IMR-90 (cell line): ENCODE results near the gene SPINK4. TPM values are rescaled to one million over a fixed set of nuclear protein-coding genes. Genes with fewer than 3 reads are reported as not detected.

Experiments used
- ATAC-seq: fragments of 200-7000 bp; cut with Tn5 transposase; 2 replicates; pipeline ENCODE4 v1.9.1; 2020; ENCODE audit warnings: low read depth, mild to moderate bottlenecking, moderate library complexity
- BruUV-seq: library from RNA; stranded (reverse); fragments of 400-500 nt; replicated peaks from 2 replicates; lab custom pipeline; 2021; lab: Mats Ljungman, UMichigan
- CTCF ChIA-PET: fragments of 300-600 bp; formaldehyde crosslinking; extraction: SDS; loops from one replicate; lab custom pipeline; 2021; ENCODE audit warnings: antibody characterized with exemption; lab: Yijun Ruan, JAX
- POLR2A ChIA-PET: fragments of 300-600 bp; sonication (Branson Sonifier 250); formaldehyde crosslinking; loops from one replicate; lab custom pipeline; 2022; ENCODE audit warnings: antibody characterized with exemption; ENCODE audit not compliant: unreplicated experiment; lab: Charles Lee
- DNase-seq: peaks from one replicate; pipeline ENCODE4 v3.0.0; 2013
- H2AFZ ChIP-seq: replicated peaks from 2 replicates; pipeline ENCODE3; 2013; ENCODE audit warnings: low read length, mild to moderate bottlenecking; ENCODE audit not compliant: poor library complexity
- H2AK5ac ChIP-seq: 2 replicates; pipeline ENCODE4 v1.6.1; 2013; ENCODE audit warnings: low read depth, low read length, inconsistent platforms
- H2AK9ac ChIP-seq: replicated peaks from 2 replicates; pipeline ENCODE3; 2013; ENCODE audit warnings: mild to moderate bottlenecking, low read depth, low read length, moderate library complexity; ENCODE audit not compliant: poor library complexity
- H2BK120ac ChIP-seq: 2 replicates; pipeline ENCODE4 v1.6.1; 2013; ENCODE audit warnings: low read depth, low read length, inconsistent platforms
- H2BK15ac ChIP-seq: 3 replicates; pipeline ENCODE4 v1.6.1; 2013; ENCODE audit warnings: low read depth, low read length, inconsistent platforms
- H2BK20ac ChIP-seq: 2 replicates; pipeline ENCODE4 v1.6.1; 2013; ENCODE audit warnings: low read depth, mild to moderate bottlenecking, inconsistent platforms, low read length, moderate library complexity
- H2BK5ac ChIP-seq: 2 replicates; pipeline ENCODE4 v1.6.1; 2013; ENCODE audit warnings: mild to moderate bottlenecking, low read depth, low read length, inconsistent platforms; ENCODE audit not compliant: poor library complexity, severe bottlenecking
- H3K14ac ChIP-seq: replicated peaks from 2 replicates; pipeline ENCODE4 v1.6.1; 2013; ENCODE audit warnings: low read depth, low read length, inconsistent platforms
- H3K18ac ChIP-seq: 2 replicates; pipeline ENCODE4 v1.6.1; 2013; ENCODE audit warnings: low read depth, low read length, control low read depth
- H3K23ac ChIP-seq: 2 replicates; pipeline ENCODE4 v1.6.1; 2013; ENCODE audit warnings: low read depth, low read length, inconsistent platforms
- H3K27ac ChIP-seq: 2 replicates; pipeline ENCODE4 v1.5.1; 2013; ENCODE audit warnings: mild to moderate bottlenecking, control low read depth, low read length; ENCODE audit not compliant: insufficient read depth
- H3K27me3 ChIP-seq: 2 replicates; pipeline ENCODE4 v1.6.1; 2013; ENCODE audit warnings: low read length; ENCODE audit not compliant: control insufficient read depth, insufficient read depth
- H3K36me3 ChIP-seq: 2 replicates; pipeline ENCODE4 v1.6.1; 2013; ENCODE audit warnings: low read length, mixed read lengths; ENCODE audit not compliant: control insufficient read depth, insufficient read depth
- H3K4ac ChIP-seq: 2 replicates; pipeline ENCODE4 v1.6.1; 2013; ENCODE audit warnings: low read depth, low read length, inconsistent platforms
- H3K4me1 ChIP-seq: 2 replicates; pipeline ENCODE4 v1.6.1; 2013; ENCODE audit warnings: low read length, mixed read lengths; ENCODE audit not compliant: control insufficient read depth, insufficient read depth
- H3K4me2 ChIP-seq: 2 replicates; pipeline ENCODE4 v1.6.1; 2013; ENCODE audit warnings: low read depth, mild to moderate bottlenecking, control low read depth, low read length, moderate library complexity
- H3K4me3 ChIP-seq: 2 replicates; pipeline ENCODE4 v1.5.1; 2013; ENCODE audit warnings: low read depth, mild to moderate bottlenecking, control low read depth, low read length, moderate library complexity; ENCODE audit not compliant: insufficient read depth
- H3K56ac ChIP-seq: 2 replicates; pipeline ENCODE4 v1.6.1; 2013; ENCODE audit warnings: low read length, inconsistent platforms; ENCODE audit not compliant: insufficient read depth; ENCODE audit errors: extremely low read depth
- H3K79me1 ChIP-seq, 2 experiments: 2 replicates each; pipeline ENCODE4 v1.6.1; 2013; ENCODE audit warnings: low read length in 2 of 2, inconsistent platforms in 1 of 2, low read depth in 1 of 2
- H3K9ac ChIP-seq: 2 replicates; pipeline ENCODE4 v1.6.1; 2013; ENCODE audit warnings: low read depth, low read length, control low read depth
- H3K9me1 ChIP-seq: 2 replicates; pipeline ENCODE4 v1.6.1; 2013; ENCODE audit warnings: low read length, inconsistent platforms; ENCODE audit not compliant: insufficient read depth
- H3K9me3 ChIP-seq: 2 replicates; pipeline ENCODE4 v1.6.1; 2013; ENCODE audit warnings: low read length; ENCODE audit not compliant: control insufficient read depth, insufficient read depth
- H4K20me1 ChIP-seq: 2 replicates; pipeline ENCODE4 v1.6.1; 2013; ENCODE audit warnings: low read length, inconsistent platforms; ENCODE audit not compliant: insufficient read depth
- H4K5ac ChIP-seq: 2 replicates; pipeline ENCODE4 v1.6.1; 2013; ENCODE audit warnings: mild to moderate bottlenecking, low read depth, low read length, control low read depth
- H4K8ac ChIP-seq, 2 experiments: 2 replicates each; pipeline ENCODE4 v1.6.1; 2013; ENCODE audit warnings: low read depth in 2 of 2, low read length in 2 of 2, control low read depth in 1 of 2, inconsistent platforms in 1 of 2
- H4K91ac ChIP-seq: 2 replicates; pipeline ENCODE4 v1.6.1; 2013; ENCODE audit warnings: low read depth, low read length, inconsistent platforms; ENCODE audit not compliant: insufficient read depth
- CHD1 ChIP-seq: IDR thresholded peaks from 2 replicates; pipeline ENCODE4 v1.6.1; 2012; ENCODE audit warnings: low read depth, low read length, improper control_type of control experiment
- CTCF ChIP-seq: conservative IDR thresholded peaks from 2 replicates; pipeline ENCODE4 v1.5.1; 2012; ENCODE audit warnings: mild to moderate bottlenecking, low read depth, low read length, improper control_type of control experiment
- ELK1 ChIP-seq: fragments of 150-350 bp; IDR thresholded peaks from 2 replicates; pipeline ENCODE4 v1.6.1; 2016; ENCODE audit warnings: low read depth, mild to moderate bottlenecking, low read length, moderate library complexity, borderline replicate concordance
- FOS ChIP-seq: fragments of 150-350 bp; IDR thresholded peaks from 2 replicates; pipeline ENCODE4 v1.6.1; 2016; ENCODE audit warnings: low read depth, low read length
- MAFK ChIP-seq: IDR thresholded peaks from 2 replicates; pipeline ENCODE4 v1.6.1; 2012; ENCODE audit warnings: low read depth, low read length, improper control_type of control experiment
- MXI1 ChIP-seq: IDR thresholded peaks from 2 replicates; pipeline ENCODE4 v1.6.1; 2012; ENCODE audit warnings: low read depth, mild to moderate bottlenecking, low read length, moderate library complexity, borderline replicate concordance
- POLR2A ChIP-seq: IDR thresholded peaks from 2 replicates; pipeline ENCODE4 v1.6.1; 2012; ENCODE audit warnings: mild to moderate bottlenecking, low read depth, low read length
- RAD21 ChIP-seq: IDR thresholded peaks from 2 replicates; pipeline ENCODE4 v1.6.1; 2012; ENCODE audit warnings: low read length, improper control_type of control experiment
- RCOR1 ChIP-seq: IDR thresholded peaks from 2 replicates; pipeline ENCODE4 v1.6.1; 2012; ENCODE audit warnings: mild to moderate bottlenecking, low read length, improper control_type of control experiment; ENCODE audit not compliant: insufficient replicate concordance
- RFX5 ChIP-seq: IDR thresholded peaks from 2 replicates; pipeline ENCODE4 v1.8.0; 2012; ENCODE audit warnings: low read depth, mild to moderate bottlenecking, low read length, moderate library complexity
- WGBS, 2 experiments: methylation state at CpG; one replicate each; pipeline versions ENCODE4 v1.1.5 to v1.1.7; 2013; ENCODE audit warnings: missing lambda C conversion rate in 2 of 2; ENCODE audit not compliant: insufficient read length in 1 of 2; ENCODE audit errors: extremely low coverage in 2 of 2; 5-methylcytosine and 5-hydroxymethylcytosine counted together
- dilution Hi-C: fragments of 300-500 bp; cut with HindIII; formaldehyde crosslinking; loops from one replicate; pipeline ENCODE4 v1.14.3; 2018; ENCODE audit warnings: low sequenced_read_pairs; ENCODE audit not compliant: unreplicated experiment
- in situ Hi-C: fragments of 300-500 bp; cut with MboI; formaldehyde crosslinking; loops from 3 replicates; pipeline ENCODE4 v1.14.3; 2019; ENCODE audit warnings: low sequenced_read_pairs, inconsistent platforms, mixed read lengths
- intact Hi-C: fragments of 100-400 bp; cut with micrococcal nuclease; formaldehyde crosslinking; loops from 2 replicates; pipeline ENCODE4 v1.10.0; 2022
- polyA plus RNA-seq, 3 experiments: library from polyadenylated mRNA; depleted of rRNA; stranded (reverse); fragments of >200 nt; gene quantifications; 2 replicates each; pipeline ENCODE4 v1.2.3, GENCODE V29; 2012; ENCODE audit warnings: low replicate concordance in 1 of 3
- total RNA-seq: library from RNA; depleted of rRNA; stranded (reverse); fragments of >200 nt; gene quantifications from 2 replicates; pipeline ENCODE4 v1.2.3, GENCODE V29; 2012

SPINK4 gene
- total and polyA plus RNA-seq, 2 of the 4 experiments (the other 2 are of a cell fraction), result not detected

- Histone ChIP-seq H3K23ac (no peak overlapping the region), H4K91ac (no peak overlapping the region), H3K18ac (no peak overlapping the region), H3K4ac (no peak overlapping the region), H3K27ac (no peak overlapping the region), H3K4me1 (peaks cover 6% of the 10 kb centered on the region), H3K14ac (no peak overlapping the region), H3K27me3 (peaks cover 13% of the 10 kb centered on the region), H2BK20ac (no peak overlapping the region), H3K79me1 (no peaks in the 10 kb centered on the region), H2BK120ac (no peak overlapping the region), H3K9me3 (no peaks in the 10 kb centered on the region), H4K8ac (no peak overlapping the region), H2BK5ac (no peak overlapping the region), H3K9me1 (no peaks in the 10 kb centered on the region), H4K20me1 (no peaks in the 10 kb centered on the region), H2BK15ac (no peak overlapping the region), H3K4me2 (no peak overlapping the region), H4K5ac (no peak overlapping the region), H3K56ac (no peak overlapping the region), H2AK5ac (no peak overlapping the region), H3K4me3 (no peak overlapping the region), H2AK9ac (no peak overlapping the region), H3K36me3 (no peaks in the 10 kb centered on the region), H2AFZ (no peak overlapping the region), H3K9ac (no peak overlapping the region)
- ATAC-seq (no peak), DNase-seq (no peak)
- intact Hi-C loops (no loop called here), in situ Hi-C loops (no loop called here), dilution Hi-C loops (no loop called here)
- no CpG with 5 or more reads among the region's 1 CpG for WGBS, 2 experiments
- BruUV-seq, result no TSS peak
- CTCF ChIA-PET, result no interaction called here
- TF ChIP-seq CTCF (no peak), CHD1 (no peak), RFX5 (no peak), RCOR1 (no peak), RAD21 (no peak), POLR2A (no peak), ELK1 (no peak), FOS (no peak), MXI1 (no peak), MAFK (no peak)
- POLR2A ChIA-PET, result no interaction called here
Observed at GRCh38 chr9:33209394-33209793, 30.6 kb upstream of the SPINK4 start.
